ENCODE results near the gene KCNAB3.

KCNAB3 gene

DNA sequence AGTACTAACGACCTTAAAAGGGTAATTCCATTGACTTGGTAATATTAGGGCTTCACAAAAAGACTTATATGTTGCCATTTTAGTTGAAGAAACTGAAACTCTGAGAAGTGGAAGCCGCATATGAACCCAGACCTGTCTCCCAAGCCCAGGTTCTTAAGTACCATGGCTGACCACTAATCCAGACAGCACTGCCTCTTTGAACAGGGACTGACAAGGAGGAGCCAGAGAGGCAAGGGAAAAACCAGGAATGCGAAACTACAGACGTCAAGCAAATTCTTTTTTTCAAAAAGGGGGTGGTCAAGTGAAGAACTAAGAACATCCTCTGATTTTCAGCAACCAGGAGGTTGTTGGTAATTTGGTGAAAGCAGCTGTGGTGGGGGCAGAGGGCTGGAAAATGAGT lies 56.6 kb downstream of the KCNAB3 start:
- no peak for DNase-seq

Data from suppressor macrophage treated with lipopolysaccharide for 4 hours (primary cell).